Breast epithelium (tissue), 4 donors: ENCODE results near the gene PRDM16. TPM values are rescaled to one million over a fixed set of nuclear protein-coding genes. Genes with fewer than 3 reads are reported as not detected.

Experiments used
- DNase-seq, 2 donors: peaks; one replicate each; pipeline ENCODE4 v3.0.0-alpha.2; 2019; ENCODE audit warnings: low spot score in 2 of 2
- H3K27ac ChIP-seq, 2 donors: fragments of 200-600 bp; sonication (generic) in 1 of 2; one replicate each; pipeline ENCODE4 v1.5.1; 2016 to 2019; ENCODE audit warnings: mild to moderate bottlenecking in 1 of 2
- H3K27me3 ChIP-seq, 2 donors: fragments of 200-600 bp; sonication (generic) in 1 of 2; one replicate each; pipeline versions ENCODE4 v1.5.1 to v1.6.0; 2017 to 2019; ENCODE audit warnings: control low read depth in 1 of 2, mild to moderate bottlenecking in 1 of 2
- H3K36me3 ChIP-seq: fragments of 200-600 bp; one replicate; pipeline ENCODE4 v1.5.1; 2019
- H3K4me1 ChIP-seq, 2 donors: fragments of 200-600 bp; sonication (generic); one replicate each; pipeline ENCODE4 v1.5.1; 2016 to 2019; ENCODE audit warnings: control low read depth in 1 of 2
- H3K4me3 ChIP-seq, 3 donors: fragments of 200-600 bp; sonication (generic); 1 replicate in 2 of 3; 2 replicates in 1 of 3; pipeline ENCODE4 v1.5.1; 2016 to 2019; ENCODE audit warnings: mild to moderate bottlenecking in 3 of 3, moderate library complexity in 2 of 3
- H3K9me3 ChIP-seq, 2 donors: fragments of 200-600 bp; sonication (generic) in 1 of 2; one replicate each; pipeline ENCODE4 v1.5.1; 2016 to 2019; ENCODE audit warnings: control low read depth in 1 of 2
- POLR2A ChIP-seq: fragments of 450-650 bp; IDR thresholded peaks from one replicate; pipeline ENCODE4 v1.6.1; 2016; ENCODE audit warnings: antibody characterized with exemption, mild to moderate bottlenecking, moderate library complexity
- POLR2AphosphoS5 ChIP-seq, 3 donors: sonication (generic); formaldehyde crosslinking; IDR thresholded peaks; one replicate each; pipeline ENCODE4 v1.6.1; 2017; ENCODE audit warnings: antibody characterized with exemption in 3 of 3
- intact Hi-C: fragments of 100-400 bp; cut with DNase I; formaldehyde crosslinking; loops from one replicate; pipeline ENCODE4 v1.15.1; 2023; ENCODE audit warnings: low total_unique reads
- total RNA-seq, 3 donors: library from RNA; depleted of rRNA; stranded (reverse); fragments of >200 nt; gene quantifications; one replicate each; pipeline ENCODE4 v1.1.0, GENCODE V29; 2016
- TF ChIP-seq, protein P1 (sequence below), 3 donors: fragments of 450-650 bp; IDR thresholded peaks; one replicate each; pipeline ENCODE4 v1.5.1; 2016 to 2017; ENCODE audit warnings: antibody characterized with exemption in 3 of 3, mild to moderate bottlenecking in 3 of 3, moderate library complexity in 3 of 3

PRDM16 gene
- total RNA-seq, 3 donors from 2014 or later = 0.48 to 3.8 (median 3.6) TPM

DNA sequence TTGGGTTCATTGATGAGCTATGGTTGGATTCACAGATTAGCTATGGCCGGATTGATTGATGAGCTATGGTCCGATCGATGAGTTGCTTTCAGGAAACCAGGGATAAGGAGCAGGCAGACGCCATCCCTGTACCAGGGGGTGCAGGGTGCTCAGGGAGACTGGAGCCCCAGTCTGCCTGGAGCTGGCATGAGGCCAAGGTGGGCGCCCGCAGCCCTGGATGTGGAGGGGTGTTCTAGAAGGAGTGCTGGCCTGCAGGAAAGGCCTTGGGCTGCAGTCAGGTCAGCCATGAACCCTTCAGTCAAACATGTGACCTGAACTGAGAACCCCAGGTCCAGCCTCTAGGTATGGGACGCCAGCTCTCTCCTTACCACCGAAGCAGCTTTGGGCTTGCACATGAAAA, 212.7 kb downstream of the PRDM16 start:
- Histone ChIP-seq H3K4me1 (no peaks in the 10 kb centered on the region), H3K27me3 (peaks cover 0 to 80% of the 10 kb centered on the region in 2 donors), H3K4me3 (no peak overlapping the region), H3K27ac (no peak overlapping the region), H3K9me3 (no peaks in the 10 kb centered on the region), H3K36me3 (no peaks in the 10 kb centered on the region)
- intact Hi-C loops = no loop called here
- DNase-seq = no peak
- TF ChIP-seq, protein P1, sequence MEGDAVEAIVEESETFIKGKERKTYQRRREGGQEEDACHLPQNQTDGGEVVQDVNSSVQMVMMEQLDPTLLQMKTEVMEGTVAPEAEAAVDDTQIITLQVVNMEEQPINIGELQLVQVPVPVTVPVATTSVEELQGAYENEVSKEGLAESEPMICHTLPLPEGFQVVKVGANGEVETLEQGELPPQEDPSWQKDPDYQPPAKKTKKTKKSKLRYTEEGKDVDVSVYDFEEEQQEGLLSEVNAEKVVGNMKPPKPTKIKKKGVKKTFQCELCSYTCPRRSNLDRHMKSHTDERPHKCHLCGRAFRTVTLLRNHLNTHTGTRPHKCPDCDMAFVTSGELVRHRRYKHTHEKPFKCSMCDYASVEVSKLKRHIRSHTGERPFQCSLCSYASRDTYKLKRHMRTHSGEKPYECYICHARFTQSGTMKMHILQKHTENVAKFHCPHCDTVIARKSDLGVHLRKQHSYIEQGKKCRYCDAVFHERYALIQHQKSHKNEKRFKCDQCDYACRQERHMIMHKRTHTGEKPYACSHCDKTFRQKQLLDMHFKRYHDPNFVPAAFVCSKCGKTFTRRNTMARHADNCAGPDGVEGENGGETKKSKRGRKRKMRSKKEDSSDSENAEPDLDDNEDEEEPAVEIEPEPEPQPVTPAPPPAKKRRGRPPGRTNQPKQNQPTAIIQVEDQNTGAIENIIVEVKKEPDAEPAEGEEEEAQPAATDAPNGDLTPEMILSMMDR (IDR thresholded peaks at IDR 0.05) = no peak
- no peak for TF ChIP-seq POLR2AphosphoS5 (IDR thresholded peaks at IDR 0.05)
- TF ChIP-seq POLR2A = no peak

DNA sequence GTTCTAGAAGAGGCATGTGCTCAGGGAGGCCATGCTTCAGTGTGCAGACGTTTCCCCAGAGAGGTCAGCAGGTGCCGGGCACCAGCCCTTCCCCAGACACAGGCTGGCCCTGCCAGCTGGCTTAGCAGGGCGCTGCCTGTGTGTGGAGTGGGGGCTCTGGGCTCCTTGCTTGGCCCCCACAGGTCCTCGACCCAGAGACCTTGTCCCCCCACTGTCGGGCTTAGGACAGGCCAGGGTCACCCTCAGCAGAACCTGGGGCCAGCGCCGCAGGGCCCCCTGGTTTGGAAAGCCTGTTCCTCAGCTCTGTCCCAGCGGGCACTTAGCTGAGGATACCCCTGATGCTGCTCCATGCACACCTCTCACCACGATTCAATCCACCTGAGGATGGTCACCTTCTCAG, 213.2 kb downstream of the PRDM16 start:
- Histone ChIP-seq H3K36me3 (no peaks in the 10 kb centered on the region), H3K27ac (no peak overlapping the region), H3K4me3 (no peak overlapping the region), H3K27me3 (peaks cover 0 to 78% of the 10 kb centered on the region in 2 donors), H3K9me3 (no peaks in the 10 kb centered on the region), H3K4me1 (no peaks in the 10 kb centered on the region)
- no peak for DNase-seq
- no peak for TF ChIP-seq POLR2A
- TF ChIP-seq, protein P1 (IDR thresholded peaks at IDR 0.05) = no peak
- no peak for TF ChIP-seq POLR2AphosphoS5 (IDR thresholded peaks at IDR 0.05)
- intact Hi-C loops = no loop called here

DNA sequence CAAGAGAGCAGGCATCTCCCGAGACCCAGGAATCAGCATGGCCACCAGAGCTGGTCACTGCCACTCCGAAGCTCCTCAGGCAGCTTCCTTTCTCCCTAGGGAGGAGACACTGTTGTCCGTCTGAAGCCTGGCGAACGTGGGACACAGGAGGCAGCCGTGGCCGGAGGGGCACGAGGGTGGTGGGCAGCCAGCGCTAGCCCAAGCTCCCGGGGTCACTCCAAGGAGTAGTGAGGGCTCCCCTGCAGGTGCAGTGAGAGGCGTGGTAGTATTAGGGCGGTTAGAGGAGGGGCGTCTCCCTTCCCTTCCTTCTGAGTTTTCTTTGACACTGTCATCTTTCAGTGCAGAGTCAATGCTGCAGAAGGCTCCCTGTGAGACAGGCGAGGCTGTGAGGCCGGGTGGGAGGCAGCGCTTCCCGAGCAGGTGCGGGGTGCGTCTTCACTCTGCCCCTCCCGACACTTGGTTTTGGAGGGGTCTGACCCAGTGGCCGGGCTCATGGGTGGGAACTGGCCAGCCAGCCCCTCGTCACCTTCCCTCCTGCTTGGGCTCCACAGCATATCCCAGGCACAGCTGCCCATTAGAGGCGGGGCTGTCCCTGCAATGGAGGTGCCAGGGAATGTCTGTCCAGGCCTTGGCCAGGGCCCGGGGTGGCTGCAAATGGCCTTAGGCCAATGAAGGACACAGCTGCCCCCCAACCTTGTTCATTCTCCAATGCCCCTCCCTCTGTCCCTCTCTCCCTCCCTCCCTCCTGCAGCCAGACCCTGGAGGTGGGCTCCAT, 213.8 kb downstream of the PRDM16 start:
- Histone ChIP-seq H3K27me3 (peaks cover 0 to 78% of the 10 kb centered on the region in 2 donors), H3K36me3 (no peaks in the 10 kb centered on the region), H3K4me3 (no peak overlapping the region), H3K27ac (no peak overlapping the region), H3K9me3 (no peaks in the 10 kb centered on the region), H3K4me1 (no peaks in the 10 kb centered on the region)
- no peak for DNase-seq
- no peak for TF ChIP-seq POLR2AphosphoS5 (IDR thresholded peaks at IDR 0.05)
- TF ChIP-seq, protein P1 (IDR thresholded peaks at IDR 0.05) = no peak
- no peak for TF ChIP-seq POLR2A
- intact Hi-C loops = no loop called here

- H3K4me1 ChIP-seq = no peaks in the 10 kb centered on the region
- intact Hi-C loops = no loop called here
- H3K27me3 ChIP-seq = peaks cover 3 to 81% of the 10 kb centered on the region in 2 donors
- no peak for DNase-seq
- H3K4me3 ChIP-seq = no peak overlapping the region
- H3K36me3 ChIP-seq = no peaks in the 10 kb centered on the region
- TF ChIP-seq, protein P1 (IDR thresholded peaks at IDR 0.05) = peak in 2 of 3 donors; percentile 54 to 60
- no peak for TF ChIP-seq POLR2AphosphoS5 (IDR thresholded peaks at IDR 0.05)
- TF ChIP-seq POLR2A = no peak
- no peak overlapping the region for H3K27ac ChIP-seq
- no peaks in the 10 kb centered on the region for H3K9me3 ChIP-seq
These were observed 214.8 kb downstream of the PRDM16 start for GRCh38 chr1:3283849-3284248.

DNA sequence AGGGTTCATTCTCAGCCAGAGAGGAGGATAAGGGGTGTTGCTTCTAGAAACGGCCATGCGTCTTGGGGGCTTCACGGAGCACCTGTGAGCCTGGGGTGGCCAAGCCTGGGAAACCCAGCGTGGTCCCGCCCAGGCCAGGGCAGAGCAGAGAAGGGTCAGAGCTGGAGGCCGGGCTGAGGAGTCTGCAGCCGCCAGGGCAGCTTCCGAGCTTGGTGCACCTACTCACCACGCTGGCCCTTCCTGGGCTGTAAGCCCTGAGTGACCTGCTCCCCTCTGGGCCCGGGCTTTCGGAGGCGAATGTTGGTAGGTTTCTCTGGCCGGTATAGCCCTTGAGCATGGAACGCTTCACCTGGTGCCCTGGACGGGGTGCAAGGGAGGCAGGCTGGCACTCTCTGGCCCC, 215.7 kb downstream of the PRDM16 start:
- H3K9me3 ChIP-seq = no peaks in the 10 kb centered on the region
- TF ChIP-seq, protein P1 (IDR thresholded peaks at IDR 0.05) = no peak
- TF ChIP-seq POLR2AphosphoS5 (IDR thresholded peaks at IDR 0.05) = no peak
- no peak for TF ChIP-seq POLR2A
- H3K4me3 ChIP-seq = no peak overlapping the region
- H3K27ac ChIP-seq = no peak overlapping the region
- intact Hi-C loops = no loop called here
- no peaks in the 10 kb centered on the region for H3K4me1 ChIP-seq
- no peaks in the 10 kb centered on the region for H3K36me3 ChIP-seq
- no peak for DNase-seq
- peaks cover 3 to 81% of the 10 kb centered on the region in 2 donors for H3K27me3 ChIP-seq
